GM19043 (cell line): ENCODE results near the gene AKR1A1.
"Not testable (repeated sequence)": the region's sequence is repeated elsewhere in the genome, so short reads cannot be mapped to it uniquely, and the experiment has no call there.

Source experiments
- ATAC-seq: cut with Tn5 transposase; IDR thresholded peaks from one replicate; pipeline ENCODE4 v1.9.1; 2021; ENCODE audit warnings: low read depth; ENCODE audit not compliant: unreplicated experiment

AKR1A1 gene

GRCh38 chr1:45522324-45523104 is 28.1 kb upstream of the AKR1A1 start:
- ATAC-seq, result no peak

GRCh38 chr1:45523516-45523915 is 27.1 kb upstream of the AKR1A1 start:
- not testable (repeated sequence) for ATAC-seq

- not testable (repeated sequence) for ATAC-seq
Observed at GRCh38 chr1:45523975-45524374, 26.7 kb upstream of the AKR1A1 start.

GRCh38 chr1:45526135-45526644 is 24.4 kb upstream of the AKR1A1 start:
- no peak for ATAC-seq

DNA sequence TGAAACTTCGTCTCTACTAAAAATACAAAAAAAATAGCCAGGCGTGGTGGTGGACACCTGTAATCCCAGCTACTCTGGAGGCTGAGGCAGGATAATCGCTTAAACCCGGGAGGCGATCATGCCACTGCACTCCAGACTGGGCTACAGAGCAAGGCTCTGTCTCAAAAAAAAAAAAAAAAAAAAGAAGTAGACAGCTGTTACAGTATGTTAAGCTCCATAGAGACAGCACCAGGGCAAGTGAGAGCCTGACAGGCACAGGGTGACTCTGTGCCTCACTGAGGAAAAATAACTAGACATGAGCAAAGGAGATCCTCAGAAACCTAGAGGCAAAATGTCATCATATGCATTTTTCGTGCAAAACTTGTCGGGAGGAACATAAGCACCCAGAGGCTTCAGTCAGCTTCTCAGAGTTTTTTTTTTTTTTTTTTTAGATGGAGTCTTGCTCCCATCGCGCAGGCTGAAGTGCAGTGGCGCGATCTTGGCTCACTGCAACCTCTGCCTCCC is 19.9 kb upstream of the AKR1A1 start:
- no peak for ATAC-seq

DNA sequence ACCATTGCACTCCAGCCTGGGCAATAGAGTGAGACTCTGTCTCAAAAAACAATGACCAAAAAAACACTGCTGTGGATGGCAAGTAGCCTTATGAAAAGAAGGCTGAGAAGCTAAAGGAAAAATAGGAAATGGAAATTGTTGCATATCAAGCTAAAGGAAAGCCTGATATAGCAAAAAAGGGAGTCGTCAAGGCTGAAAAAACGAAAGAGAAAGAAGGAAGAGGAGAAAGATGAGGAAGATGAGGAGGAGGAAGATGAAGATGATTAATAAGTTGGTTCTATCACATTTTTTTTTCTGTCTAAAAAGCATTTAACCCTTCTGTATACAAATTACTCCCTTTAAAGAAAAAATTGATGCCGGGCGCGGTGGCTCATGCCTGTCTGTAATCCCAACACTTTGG is 18.8 kb upstream of the AKR1A1 start:
- no peak for ATAC-seq

DNA sequence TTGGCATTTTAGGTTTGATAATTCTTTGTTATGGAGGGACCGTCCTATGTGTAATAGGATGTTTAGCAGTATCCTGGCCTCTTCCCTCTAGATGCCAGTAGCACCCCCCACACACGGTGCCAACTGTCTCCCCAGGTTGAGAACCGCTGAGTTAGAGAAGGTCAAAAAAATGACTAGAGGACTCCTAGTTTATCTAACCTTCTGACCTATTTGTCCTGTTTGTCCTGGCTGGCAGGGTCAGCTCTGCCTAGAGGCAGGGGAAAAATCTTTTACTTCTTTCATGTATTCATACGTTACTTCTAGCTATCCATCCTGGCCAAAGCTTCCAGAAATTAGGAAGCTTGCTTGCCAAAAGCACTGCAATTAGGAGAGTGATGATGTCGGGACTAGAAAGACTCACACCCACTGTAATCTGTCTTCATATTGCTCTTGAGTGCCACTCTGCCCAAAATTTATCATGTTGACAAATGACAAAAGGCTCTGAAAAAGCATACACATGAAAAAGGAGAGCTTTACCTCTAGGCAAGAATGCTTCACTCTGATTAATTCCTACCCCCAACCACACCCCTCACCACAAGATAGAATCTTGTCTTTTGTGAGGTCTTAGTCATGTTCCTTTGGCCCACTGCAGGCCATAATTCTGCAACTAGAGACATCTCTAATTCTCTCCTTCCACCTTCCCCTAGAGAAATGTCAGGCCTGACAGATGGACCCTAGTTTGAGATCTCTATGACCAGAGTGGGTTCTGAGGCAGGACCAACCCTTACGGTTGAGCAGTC is 14.4 kb upstream of the AKR1A1 start:
- ATAC-seq, result no peak

GRCh38 chr1:45536886-45537285 is 13.7 kb upstream of the AKR1A1 start:
- no peak for ATAC-seq

- no peak for ATAC-seq
Observed at GRCh38 chr1:45541193-45541592, 9.4 kb upstream of the AKR1A1 start.

- ATAC-seq, result no peak
Observed at GRCh38 chr1:45542591-45542990, 8.0 kb upstream of the AKR1A1 start.

DNA sequence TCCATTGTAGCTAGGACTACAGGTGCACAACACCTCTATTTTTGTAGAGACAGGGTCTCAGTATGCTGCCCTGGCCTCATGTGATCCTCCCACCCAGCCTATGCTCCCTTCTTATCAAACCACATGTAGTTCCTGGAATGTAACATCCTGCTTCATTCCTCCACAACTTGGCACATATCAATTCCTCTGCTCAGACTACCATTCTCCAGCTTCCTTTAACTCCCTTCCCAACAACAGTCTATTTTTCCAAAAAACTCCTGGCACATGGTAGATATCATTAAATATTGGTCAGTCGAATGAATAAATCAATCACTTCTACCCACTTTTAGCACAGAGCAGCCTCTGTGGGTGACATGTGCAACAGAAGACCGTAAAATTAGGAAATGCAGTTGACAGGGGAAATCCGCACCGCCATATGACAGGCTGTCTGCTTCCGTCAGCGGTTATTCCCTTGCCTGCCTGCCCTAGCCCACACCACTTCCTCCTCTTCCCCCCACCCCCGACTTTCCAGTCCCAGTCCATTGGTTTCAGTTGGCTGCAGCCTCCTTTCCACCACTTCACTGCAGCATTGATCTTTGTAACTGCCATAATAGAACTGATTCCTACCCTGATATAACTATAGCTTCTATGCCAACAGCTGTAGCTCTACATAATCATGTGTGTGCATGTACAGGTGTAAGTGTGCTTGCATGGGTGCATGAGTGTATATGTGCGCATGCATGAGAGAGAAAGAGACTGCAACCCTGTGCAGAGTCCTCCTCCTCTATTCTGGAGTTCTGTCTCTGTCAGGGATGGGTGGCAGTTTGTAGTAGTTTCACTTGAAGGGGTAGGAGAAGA is 6.8 kb upstream of the AKR1A1 start:
- ATAC-seq, result no peak

GRCh38 chr1:45544530-45544929 is 6.1 kb upstream of the AKR1A1 start:
- no peak for ATAC-seq

DNA sequence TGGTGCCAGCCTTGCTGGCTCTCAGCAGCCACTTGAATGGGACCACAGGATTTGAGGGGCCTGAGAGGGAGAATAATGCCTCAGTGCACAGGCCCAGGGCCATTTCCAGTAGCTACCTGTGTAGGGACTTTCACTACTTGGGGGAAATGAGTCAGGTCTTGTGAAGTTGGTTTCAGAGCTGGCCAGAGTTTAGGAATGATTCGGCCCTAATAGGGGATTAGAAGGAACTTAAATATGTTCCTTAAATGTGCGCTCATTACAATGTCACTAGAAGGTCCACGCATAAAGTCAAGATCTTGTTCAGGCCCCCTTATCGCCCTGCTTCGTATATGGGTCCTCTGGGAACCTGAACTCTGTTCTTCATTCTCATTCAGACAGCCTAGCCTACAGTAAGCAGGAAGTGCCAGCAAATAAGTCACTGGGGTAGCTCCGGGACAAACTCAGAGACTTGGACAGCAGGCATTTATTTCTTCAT is 5.6 kb upstream of the AKR1A1 start:
- peak; percentile 62 for ATAC-seq

- ATAC-seq, result no peak
Observed at GRCh38 chr1:45545553-45546310, 4.9 kb upstream of the AKR1A1 start.

GRCh38 chr1:45551684-45552083 is 1.1 kb downstream of the AKR1A1 start:
- no peak for ATAC-seq

DNA sequence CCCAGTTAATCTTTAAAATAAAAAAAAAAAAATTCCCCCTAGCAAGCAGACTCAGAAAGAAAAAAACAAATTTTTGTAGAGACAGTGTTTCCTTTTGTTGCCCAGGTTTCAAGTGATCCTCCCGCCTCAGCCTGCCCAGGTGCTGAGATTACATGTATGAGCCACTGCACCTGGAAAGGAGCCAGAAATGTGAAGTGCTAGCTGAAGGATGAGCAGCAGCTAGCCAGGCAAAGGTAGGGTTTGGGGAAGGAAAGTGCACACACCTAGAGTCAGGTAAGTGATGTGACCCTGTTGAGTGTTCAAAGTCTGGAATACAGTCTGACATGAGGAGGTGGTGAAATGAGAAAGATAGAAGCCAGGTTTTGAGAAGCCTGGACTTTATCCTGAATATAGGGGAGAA is 1.7 kb downstream of the AKR1A1 start:
- no peak for ATAC-seq

GRCh38 chr1:45554198-45554597 is 3.6 kb downstream of the AKR1A1 start:
- ATAC-seq, result no peak

- ATAC-seq, result no peak
Observed at GRCh38 chr1:45557422-45557944, 6.9 kb downstream of the AKR1A1 start.

DNA sequence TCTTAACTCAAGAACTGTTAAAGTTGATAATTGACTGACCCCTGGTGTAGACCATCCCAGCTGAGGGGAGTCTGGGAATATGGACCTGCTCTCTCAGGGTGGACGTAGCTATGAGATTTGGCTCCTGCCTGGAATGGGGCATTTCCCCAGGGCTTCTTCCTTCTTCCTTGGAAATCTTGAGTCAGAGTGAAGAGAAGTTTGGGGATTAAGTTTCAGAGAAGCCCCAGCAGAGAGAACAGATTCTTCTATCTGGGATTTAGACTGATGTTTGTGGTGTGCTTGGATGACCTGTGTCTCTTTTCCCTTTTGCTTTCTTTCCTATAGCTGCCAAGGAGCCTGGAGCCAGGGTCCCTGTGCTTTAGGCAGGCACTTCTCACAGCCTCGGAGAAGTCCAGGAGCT is 13.2 kb downstream of the AKR1A1 start:
- ATAC-seq, result no peak

DNA sequence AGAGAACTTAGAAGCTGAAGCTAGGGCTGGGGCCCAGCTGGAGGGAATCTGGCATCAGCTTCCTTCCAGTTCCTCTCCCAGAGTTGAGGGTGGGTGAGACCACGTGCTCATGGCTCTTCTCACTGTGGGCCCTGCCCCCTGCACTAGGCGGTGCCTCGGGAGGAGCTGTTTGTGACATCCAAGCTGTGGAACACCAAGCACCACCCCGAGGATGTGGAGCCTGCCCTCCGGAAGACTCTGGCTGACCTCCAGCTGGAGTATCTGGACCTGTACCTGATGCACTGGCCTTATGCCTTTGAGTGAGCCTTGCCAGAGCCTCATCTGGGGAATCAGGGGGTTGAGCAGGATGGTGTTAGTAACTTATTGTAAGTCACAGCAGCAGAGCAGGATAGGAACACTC is 16.1 kb downstream of the AKR1A1 start:
- ATAC-seq, result no peak
